Left cardiac atrium (tissue), 2 donors: ENCODE results near the gene ECPAS. TPM values are rescaled to one million over a fixed set of nuclear protein-coding genes. Genes with fewer than 3 reads are reported as not detected.

Experiments
- total RNA-seq, 2 donors: library from RNA; stranded (reverse); fragmentation: NEBNext Ultra II Directional; extraction: Animal tissue kit (Norgen Biotek cat#: 25700); gene quantifications; one replicate each; pipeline ENCODE4 v1.2.1, GENCODE V29; 2021
- donor health status: DM: no; HTN: yes; CAD: no; lungs with severe emphysema.
- donor health status: DM: yes; HTN: yes; CAD: no.

ECPAS gene
- total RNA-seq, 2 donors from 2014 or later, result 81.9 to 87.8 TPM

Other genes starting within 250 kb of the ECPAS start
- not detected for gene OR2K2, start 154.2 kb downstream of the ECPAS start, total RNA-seq
- gene ZNF483, start 40.8 kb upstream of the ECPAS start, total RNA-seq, result 1 to 10 TPM; 6.0 to 7.4 TPM
- gene PTGR1, start 115.3 kb upstream of the ECPAS start, total RNA-seq, result 10 to 100 TPM; 37.5 to 46.3 TPM
- gene DNAJC25, start 147.0 kb upstream of the ECPAS start, total RNA-seq, result 1 to 10 TPM; 6.3 to 8.4 TPM
- gene GNG10, start 177.2 kb upstream of the ECPAS start, total RNA-seq, result 10 to 100 TPM; 29.8 to 34.7 TPM